GM19395 (cell line): ENCODE results near the gene NUDT14.

Experiments
- ATAC-seq: cut with Tn5 transposase; IDR thresholded peaks from one replicate; pipeline ENCODE4 v1.9.1; 2021; ENCODE audit warnings: mild to moderate bottlenecking, moderate library complexity; ENCODE audit not compliant: unreplicated experiment

Gene NUDT14

DNA sequence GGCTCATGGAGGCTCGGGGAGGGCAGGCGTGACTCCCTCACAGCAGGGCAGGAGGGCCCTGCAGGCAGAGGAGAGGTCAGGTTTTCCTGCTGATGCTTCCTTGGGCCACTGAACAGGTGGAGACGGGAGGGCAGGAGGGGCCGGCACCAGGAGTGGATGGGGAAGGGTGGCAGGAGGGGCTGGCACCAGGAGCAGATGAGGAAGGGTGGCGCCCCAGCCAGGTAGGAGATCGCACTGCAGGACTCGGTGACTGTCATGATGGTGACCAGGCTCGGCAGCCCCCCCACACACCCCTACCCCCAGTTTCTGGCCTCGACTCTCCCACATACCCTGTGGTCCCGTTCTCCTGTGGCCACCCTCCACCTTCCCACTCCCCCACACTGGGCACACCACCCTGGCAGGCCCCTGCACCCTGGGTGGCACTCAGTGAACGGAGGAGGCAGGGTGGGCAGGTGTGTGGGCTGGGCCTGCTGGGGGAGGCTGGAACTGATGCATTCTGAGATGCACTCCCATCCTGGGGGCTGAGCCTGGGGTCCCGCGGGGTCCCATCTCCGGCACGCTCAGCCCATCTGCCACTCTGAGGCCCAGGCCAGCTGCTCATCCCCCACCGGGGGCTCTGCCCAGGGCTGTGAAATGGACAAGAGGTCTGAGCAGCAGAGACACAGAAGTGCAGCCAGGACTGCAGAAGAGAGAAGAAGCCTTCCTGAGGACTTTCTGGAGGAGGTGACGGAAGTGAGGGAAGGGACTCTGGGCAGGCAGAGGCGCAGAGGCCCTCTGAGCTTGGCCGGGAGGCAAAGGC lies 2.8 kb downstream of the NUDT14 start:
- ATAC-seq: no peak

DNA sequence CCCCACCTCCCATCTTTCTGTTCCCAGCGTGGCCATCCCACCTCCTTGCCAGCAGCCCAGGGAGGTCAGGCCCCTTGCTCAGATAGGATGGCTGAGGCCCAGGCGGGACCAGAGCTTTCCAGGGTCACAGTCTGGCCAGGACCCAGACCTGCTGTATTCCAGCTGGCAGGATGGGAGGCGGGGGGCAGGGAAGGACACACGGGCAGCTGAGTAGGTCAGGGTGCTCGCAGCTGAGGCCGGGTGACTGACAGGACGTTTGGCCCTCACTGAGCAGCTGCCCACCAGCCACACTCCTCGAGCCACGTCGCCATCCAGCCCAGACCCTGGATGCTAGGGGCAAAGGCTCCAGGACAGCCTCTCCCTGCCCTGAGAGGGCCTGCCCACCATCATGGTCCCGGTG lies 4.0 kb downstream of the NUDT14 start:
- ATAC-seq: no peak

DNA sequence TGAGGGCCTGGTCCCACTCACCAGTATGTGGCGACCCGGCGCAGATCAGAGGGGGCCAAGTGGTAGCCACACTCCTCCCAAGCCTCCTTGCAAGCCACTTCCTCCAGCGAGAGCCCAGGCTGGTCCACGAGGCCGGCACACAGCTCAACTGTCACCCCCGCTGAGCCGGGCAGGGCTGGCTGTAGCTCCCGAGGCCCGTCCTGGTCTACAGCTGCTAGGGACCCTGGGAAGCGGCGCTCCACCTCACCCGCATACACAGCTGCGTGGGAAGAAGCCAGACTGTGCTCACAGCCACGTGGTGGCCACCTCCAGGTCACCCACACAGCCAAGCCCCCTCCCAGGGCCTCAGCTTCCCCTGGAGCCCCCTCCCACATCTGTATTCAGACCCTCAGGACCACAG lies 4.6 kb downstream of the NUDT14 start:
- ATAC-seq: no peak

DNA sequence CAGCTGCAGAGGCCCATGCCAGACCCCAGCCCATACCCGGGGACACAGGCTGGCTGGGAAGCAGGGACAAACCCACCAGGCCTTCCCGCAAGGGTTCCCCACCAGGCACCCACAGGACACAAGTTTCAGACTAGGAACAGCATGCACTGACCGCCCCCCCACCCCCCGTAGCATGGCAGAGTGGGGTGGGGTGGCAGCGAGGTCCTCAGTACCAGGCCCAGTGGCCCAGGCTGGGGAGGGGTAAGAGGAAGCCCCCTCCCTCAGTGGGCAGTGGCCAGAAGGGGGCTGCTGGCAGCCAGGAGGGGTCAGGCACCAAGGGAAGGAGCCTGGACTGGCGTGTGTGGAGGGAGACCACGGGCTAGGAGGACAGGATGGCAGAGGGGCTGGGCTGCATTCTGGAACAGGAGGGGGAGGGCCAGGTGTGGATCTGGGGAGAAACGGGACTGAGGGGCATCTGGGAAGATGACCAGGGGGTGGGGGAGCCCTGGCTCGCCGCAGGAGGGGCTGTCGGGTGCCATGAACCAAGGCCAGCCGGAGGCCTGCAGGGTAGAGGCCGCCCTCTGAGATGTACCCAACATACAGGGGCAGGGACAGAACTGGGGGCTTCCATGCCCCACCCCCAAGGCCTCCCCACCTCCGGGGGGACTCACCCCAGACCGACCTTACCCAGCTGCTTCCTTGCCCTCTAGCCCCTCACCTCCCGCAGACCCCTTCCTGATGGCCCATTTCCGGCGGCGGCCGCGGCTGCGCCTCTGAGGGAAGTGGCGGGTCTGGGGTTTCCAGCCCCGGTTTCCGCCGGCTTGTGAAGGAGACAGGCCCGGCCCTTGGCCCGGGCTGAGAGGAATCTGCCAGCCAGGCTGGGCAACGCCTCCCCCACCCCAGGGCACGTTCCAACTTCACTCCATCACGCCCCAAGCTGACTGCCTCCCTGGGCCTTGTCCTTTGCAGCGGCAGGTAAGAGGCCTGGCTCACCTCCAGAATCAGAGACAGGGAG lies 6.9 kb downstream of the NUDT14 start:
- ATAC-seq: no peak

DNA sequence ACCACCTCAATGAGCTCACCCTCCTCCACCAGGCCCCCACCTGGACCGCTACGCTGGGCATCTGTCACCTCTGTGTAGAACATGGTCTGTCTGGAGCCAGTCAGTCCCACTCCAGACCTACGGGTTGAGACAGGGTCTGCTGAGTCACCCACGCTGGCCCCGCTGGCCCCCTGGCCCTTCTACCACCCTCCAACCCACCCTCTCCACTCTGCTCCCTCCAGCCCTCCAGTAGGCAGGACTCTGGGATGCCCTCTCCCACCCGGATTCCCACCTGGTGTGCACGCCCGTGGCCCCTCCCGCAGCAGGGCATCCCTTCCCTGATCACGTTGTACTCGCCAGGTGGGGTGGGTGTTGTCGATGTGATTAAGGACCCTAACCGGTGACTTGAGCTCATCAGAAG lies 8.0 kb downstream of the NUDT14 start:
- ATAC-seq: no peak

DNA sequence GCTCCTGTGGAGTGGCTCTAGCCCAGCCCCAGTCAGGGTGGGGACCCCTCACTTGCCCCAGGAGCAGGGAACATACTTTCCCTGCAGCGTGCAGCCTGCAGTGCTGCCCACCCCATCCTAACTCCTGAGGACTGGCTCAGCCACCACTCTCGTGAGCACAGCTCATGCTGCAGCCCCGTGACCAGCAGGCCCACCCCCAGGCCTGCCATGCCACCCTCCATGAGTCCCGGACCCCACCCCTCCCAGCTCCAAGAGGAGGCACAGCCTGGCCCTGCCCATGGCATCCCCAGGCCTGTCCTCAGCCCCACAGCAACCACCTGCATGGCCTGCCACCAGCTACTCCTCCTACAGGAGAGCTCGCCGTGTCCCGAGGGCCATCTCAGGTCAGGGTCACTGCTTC lies 8.6 kb downstream of the NUDT14 start:
- ATAC-seq: no peak

DNA sequence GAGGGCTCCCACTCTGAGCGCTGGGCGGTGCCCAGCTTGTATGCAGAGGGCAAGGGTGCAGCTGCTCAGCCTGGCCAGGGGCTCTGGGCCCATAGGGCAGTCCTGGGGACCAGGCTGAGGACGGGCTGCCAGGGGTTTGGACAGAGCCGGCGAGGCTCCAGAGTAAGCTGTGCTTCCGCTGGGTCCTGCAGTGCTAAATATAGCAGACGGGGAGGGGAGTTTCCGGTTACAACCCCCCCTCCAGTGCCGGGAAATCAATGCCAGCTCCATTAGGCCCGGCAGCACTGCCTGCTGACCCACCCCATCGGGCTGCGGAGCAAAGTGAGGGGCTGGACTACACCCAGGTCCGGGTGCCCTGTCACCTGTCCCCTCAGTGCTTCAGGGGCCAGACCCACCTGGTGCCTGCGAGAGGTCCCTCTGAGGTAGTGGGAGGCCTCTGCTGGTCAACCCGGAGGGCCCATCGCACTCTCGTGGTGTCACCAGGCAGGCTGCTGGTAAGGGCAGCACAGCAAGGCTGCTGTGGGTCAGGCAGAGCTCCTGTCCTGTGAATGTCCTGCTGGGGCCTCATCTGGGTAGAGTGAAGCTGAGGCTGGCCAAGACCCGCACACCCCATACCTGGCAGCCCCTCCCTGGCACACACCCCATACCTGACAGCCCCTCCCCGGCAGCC lies 10.0 kb downstream of the NUDT14 start:
- no peak for ATAC-seq

DNA sequence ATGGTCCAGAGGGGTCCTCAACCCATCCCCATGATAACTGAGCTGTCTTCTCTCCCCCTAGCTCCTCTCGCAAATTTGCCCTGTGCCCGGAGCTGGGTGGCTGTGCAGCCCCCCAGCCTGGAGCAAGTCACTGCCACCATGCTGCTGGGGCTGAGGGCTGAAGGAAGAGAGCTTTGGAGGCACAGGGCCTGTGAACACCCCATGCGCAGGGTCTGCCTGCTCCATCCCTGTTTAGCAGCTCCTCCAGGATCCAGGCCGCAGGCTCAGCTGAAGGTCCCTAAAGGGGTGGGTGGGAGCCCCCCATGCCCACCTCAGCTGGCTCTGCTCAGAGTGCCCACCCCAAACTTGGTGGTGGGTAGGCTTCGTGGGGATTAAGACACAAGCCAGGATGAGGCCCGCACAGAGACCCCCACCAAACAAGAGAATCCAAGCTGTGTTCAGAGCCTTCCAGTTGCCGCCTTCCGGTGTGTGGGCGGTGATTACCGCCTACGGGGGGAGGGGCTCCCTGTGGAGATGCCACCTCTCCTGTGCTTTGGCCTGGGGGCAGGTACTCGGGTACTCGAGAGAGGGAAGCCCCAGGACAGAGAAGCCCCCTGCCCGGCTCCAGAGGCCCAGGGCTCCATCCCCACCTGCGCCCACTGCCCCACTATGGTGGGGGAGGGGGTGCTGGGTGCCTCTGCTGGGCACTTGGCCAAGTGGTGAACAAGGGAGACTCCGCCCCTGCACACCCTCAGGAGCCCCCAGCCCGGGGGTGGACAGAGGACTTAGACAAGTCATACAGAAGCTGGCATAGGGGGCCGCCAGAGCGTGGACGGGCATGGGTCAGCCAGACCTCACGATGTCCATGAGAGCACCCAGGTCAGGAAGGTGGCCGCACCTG lies 11.1 kb downstream of the NUDT14 start:
- no peak for ATAC-seq

DNA sequence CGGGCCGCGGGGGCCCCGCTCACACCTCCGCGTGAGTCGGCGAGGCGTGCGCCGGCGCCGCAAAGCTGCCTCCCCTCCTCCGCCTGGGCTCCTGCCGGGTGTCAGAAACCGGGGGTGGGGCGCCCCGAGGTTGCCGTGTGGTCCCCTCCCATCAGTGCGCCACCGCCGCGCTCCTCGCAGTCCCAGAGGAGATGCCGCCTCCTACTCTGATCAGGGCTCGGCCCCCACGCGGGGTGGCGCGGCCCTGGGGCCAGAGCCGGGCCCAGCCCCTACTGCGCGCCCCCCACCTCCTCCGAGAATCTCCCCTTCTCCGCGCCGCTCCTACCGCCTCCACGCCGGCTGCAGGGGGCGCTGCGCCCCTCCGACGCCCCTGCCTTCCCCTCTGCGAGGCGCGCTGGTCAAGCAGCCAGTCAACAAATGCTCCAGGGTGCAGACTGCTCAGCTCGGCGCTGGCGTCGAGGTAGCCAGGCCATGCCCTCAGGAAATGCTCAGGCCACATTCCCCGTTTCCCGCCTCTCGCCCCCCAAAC lies 12.1 kb downstream of the NUDT14 start:
- ATAC-seq: no peak

DNA sequence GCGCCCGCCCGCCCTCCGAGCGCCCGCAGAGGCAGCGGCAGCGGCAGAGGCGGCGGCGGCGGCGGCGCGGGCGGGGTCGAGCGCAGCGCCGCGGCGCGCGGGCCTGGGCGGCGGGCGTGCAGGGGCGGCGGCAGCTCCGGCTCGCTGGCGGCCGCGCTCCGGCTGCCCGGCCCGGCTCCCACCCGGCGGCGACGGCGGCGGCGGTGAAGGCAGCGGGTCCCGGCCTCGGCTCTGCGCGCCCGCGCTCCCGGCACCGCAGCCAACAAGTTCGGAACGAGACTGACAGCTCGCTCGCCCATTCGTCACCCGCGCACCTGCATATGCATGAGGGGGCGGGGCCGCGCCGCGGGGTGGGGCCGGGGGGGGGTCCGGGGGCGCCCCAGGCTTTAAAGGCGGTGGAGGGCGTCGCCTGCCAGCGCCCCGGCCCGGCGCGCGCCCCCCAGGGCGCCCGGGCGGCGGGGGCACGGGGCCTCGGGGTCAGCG lies 12.6 kb downstream of the NUDT14 start, which contains the start of gene JAG2:
JAG2 (minus strand) TSS at position 281 of the 483 bp plus-strand sequence. CDS start 356 bp downstream, outside the sequence.
- no peak for ATAC-seq

DNA sequence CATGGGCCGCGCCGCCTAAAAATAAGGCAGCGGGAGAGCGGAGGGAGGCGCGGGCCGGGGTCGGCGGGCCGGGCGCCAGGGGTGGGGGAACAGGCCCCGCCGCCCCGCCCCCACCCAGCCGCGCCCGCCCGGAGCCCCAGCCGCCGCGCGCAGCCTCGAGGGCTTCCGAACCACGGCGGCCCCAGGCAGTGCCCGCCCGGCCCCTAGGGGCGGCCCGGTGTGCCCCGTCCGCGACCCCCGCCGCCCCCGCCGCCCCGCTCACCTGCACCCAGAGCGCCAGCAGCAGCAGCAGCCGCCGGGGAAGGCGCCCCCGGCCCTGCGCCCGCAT lies 13.1 kb downstream of the NUDT14 start:
- ATAC-seq: no peak

DNA sequence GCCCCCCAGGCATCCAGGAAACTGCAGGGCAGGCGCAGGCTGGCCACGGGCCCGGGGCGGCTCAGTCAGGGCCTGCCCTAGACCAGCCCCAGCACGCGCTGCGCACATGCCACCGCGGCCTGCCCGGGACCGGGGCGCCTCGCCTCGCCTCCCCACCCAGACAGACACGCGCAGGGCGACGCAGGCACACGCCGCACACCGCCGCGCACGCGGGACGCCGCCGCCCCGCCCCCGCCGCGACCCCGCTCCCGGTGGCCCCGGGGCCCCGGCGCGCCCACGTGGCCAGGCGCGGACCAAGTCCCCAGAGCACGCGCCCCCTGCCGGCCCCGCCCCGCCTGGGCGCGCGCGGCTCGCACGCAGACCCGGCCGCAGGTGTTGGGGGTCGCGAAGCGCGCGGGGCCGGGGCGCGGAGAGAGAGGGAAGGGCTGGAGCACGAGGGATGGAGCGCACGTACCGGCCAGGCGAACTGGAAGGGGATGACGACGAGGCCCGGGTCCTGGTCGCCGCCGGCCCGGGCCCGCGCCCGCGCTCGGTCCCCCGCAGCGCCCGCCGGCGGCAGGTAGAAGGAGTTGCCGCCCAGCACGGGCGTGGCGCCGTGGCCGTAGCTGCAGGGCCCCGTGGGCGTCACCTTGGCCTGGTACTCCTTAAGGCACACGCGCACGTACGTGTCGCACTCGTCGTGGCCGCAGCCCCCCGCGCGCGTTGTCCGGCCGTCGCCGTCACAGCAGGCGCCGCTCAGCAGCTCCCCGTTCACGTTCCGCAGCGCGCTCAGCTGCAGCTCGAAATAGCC lies 13.6 kb downstream of the NUDT14 start:
- ATAC-seq: no peak

DNA sequence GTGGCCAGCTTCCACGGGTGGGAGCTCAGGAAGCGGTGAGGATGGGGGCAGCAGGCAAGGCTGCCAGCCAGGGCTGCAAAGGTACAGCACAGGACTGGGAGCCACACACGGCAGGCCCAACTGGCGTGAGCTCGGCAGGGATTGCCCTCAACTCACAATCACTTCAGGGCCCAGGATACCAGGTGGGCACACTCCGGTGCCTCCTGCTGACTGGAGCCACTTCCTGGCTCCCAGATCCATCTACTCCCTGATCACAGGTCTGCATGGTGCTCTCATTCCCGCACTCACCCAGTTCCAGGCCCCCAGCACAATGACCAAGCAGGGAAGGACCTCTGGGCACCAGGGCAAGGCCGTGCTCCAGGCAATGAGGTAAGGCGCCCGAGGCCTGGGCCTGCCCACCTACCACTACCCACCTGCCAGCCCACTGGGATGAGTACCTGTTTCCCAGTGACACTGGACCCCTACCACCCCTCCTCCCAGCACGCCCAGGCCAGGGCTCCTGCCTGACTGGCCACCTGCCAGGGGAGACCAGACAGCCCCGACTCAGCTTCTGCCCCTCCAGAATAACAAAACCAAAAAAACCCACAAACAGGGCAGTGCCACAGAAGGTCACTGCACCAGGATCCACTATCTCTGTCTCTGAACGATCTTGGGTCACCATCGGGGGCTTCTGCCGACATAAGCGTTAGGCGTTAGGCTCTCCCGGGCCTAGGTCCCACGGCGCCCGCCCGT lies 14.4 kb downstream of the NUDT14 start:
- no peak for ATAC-seq

DNA sequence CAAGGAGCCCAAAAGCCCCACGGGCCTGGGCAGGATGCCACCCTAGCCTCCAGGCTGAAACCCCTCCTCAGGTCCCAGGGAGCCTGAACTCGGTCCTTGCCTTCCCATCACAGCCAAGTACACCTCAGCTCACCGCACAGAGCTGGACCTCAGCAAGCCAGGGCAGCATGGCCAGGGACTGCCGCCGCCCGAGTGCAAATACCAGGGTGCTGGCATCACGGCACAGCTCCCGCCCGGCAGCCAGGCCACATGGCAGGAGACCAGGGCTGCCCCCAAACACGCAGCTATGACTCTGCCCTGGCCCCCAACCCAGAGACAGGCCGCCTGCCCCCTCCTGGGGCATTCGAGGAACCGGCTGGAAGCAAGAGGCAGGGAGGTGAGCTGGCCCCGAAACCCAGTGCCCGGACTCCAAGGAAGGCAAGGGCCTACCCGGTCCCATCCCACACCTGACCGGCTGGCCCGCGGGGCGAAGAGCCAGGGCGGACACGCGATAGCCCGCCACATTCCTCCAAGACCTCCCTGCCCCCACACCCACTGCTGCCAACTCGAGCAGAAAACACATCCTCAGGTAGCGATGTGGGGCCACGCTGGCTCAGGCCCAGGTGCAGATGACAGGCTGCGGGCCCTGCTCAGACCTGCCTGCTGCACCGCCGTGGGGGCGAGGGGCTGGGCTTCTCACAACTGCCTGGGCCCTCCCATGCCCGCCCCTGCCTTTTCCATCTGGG lies 15.2 kb downstream of the NUDT14 start:
- ATAC-seq: no peak

DNA sequence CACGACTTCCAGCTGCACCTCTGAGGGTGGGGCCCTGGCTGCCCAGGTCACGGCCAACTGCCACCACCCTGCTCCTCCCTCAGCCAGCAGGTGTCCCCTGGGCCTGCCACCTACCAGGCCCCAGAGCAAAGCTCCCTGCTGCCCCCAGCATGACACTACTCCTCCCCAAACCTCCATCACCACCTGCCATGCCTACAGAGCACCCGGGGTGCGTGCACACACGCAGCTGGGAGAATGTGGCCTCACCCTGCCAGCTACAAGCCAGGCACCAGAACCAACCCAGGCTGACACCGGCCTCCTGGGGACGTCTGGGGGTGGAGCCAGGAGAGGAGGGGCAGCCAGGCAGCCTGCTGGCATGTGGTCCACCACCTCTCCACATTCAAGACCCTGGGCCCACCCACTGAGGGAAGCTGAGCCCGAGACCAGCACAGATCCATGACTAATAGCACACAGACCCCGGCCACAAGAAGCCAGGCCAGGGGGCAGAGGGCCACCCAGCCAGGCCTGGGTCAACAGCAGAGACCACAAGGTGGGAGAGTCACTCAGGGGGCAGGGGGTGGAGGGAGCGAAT lies 15.9 kb downstream of the NUDT14 start:
- no peak for ATAC-seq

DNA sequence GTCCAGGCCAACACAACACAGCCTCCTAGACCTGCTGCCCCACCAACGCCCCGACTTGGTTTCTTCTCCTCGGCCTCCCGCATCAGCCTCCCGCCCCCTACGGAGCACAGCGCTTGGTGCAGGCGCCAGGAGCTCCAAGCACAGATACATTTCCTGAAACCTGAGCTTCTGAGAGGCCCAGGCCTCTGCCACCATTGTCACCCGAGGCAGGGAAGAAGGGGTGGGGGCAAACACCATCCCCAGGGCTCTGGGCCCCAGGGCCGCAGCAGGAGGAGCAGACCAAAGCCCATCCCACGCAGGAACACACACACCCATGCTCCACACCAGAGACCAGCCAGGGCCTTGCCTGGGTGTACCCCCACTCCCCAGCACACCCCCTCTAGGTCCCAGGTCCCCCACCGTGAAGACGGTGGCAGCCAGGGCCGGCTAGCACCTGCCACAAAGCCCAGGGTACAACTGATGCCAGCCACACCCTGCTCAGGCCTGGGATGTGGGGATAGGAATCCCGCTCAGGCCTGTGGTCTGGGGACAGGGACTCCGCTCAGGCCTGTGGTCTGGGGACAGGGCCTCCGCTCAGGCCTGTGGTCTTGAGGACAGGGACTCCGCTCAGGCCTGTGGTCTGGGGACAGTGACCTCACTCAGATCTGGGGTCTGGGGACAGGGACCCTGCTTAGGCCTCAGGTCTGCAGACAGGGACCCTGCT lies 17.9 kb downstream of the NUDT14 start:
- ATAC-seq: no peak

DNA sequence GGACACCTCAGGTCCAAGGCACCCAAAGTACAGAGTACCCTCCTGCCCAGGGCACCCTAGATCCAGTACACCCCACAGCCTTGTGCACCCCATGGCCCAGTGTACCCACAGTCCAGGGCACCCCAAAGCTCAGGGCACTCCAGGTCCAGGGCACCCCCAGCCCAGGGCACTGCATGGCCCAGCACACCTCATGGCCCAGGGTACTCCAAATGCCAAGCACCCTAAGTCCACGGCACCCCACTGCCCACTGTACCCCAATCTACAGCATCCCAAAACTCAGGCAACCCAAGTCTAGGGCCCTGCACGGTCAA lies 18.5 kb downstream of the NUDT14 start:
- no peak for ATAC-seq
